ENCODE data around the gene RAPGEF1.
A peak's percentile ranks its signal among the peaks of the same experiment; 100 is the strongest.

RAPGEF1 gene

GRCh38 chr9:131590907-131591844 is 148.7 kb downstream of the RAPGEF1 start:
- Histone ChIP-seq H3K4me3 (ENCODE audit: insufficient read depth, low read length, poor library complexity, severe bottlenecking) (no peak overlapping the region), H3K9me2 (replicated peaks; ENCODE audit: insufficient read depth, low read length) (no peaks in the 10 kb centered on the region), H3F3A (ENCODE audit: insufficient read depth) (no peaks in the 10 kb centered on the region), H4K20me1 (ENCODE audit: low read depth, low read length) (no peaks in the 10 kb centered on the region), H3K79me2 (ENCODE audit: insufficient read depth, low read length) (no peaks in the 10 kb centered on the region), H3K36me3 (ENCODE audit: low read length) (no peaks in the 10 kb centered on the region), H3K27me3 (ENCODE audit: low read length) (no peaks in the 10 kb centered on the region), H3K27ac (ENCODE audit: low read depth, low read length) (no peak overlapping the region), H3K9ac (ENCODE audit: low read length) (no peak overlapping the region), H3K4me2 (ENCODE audit: low read depth, low read length, poor library complexity, severe bottlenecking) (no peak overlapping the region), H3K9me3 (ENCODE audit: insufficient read depth, low read length) (no peaks in the 10 kb centered on the region), H2AFZ (ENCODE audit: low read depth, low read length, severe bottlenecking) (no peak overlapping the region)
- no peak for TF ChIP-seq EZH2phosphoT487 (conservative IDR thresholded peaks at IDR 0.05; ENCODE audit: low read length)
- TF ChIP-seq, protein P1, sequence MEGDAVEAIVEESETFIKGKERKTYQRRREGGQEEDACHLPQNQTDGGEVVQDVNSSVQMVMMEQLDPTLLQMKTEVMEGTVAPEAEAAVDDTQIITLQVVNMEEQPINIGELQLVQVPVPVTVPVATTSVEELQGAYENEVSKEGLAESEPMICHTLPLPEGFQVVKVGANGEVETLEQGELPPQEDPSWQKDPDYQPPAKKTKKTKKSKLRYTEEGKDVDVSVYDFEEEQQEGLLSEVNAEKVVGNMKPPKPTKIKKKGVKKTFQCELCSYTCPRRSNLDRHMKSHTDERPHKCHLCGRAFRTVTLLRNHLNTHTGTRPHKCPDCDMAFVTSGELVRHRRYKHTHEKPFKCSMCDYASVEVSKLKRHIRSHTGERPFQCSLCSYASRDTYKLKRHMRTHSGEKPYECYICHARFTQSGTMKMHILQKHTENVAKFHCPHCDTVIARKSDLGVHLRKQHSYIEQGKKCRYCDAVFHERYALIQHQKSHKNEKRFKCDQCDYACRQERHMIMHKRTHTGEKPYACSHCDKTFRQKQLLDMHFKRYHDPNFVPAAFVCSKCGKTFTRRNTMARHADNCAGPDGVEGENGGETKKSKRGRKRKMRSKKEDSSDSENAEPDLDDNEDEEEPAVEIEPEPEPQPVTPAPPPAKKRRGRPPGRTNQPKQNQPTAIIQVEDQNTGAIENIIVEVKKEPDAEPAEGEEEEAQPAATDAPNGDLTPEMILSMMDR (IDR thresholded peaks at IDR 0.05; ENCODE audit: insufficient read depth, low read length, poor library complexity, severe bottlenecking), result peak; percentile 79

DNA sequence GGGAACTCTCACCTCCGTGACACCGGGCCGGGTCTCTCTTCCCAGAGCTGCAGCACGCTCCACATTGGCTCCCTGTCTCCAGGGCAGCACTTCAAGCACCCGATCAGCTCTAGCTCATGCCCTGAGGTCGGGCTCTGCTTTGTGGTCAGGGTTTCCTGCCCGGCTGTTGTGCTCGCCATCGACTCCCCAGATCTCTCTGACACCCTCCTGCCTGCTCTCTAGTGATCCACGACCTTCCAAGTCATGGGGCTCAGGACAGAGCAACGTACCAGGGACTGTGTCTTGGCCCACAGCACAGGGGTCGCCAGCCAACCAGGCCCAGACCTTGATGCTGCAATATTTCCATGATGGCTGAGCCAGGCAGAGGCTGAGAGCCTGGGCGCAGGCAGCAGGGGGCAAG is 149.4 kb downstream of the RAPGEF1 start:
- H3K36me3 ChIP-seq (ENCODE audit: low read length), result no peaks in the 10 kb centered on the region
- H4K20me1 ChIP-seq (ENCODE audit: low read depth, low read length), result no peaks in the 10 kb centered on the region
- no peak overlapping the region for H2AFZ ChIP-seq (ENCODE audit: low read depth, low read length, severe bottlenecking)
- H3K27ac ChIP-seq (ENCODE audit: low read depth, low read length), result no peak overlapping the region
- H3K9me3 ChIP-seq (ENCODE audit: insufficient read depth, low read length), result no peaks in the 10 kb centered on the region
- no peaks in the 10 kb centered on the region for H3K79me2 ChIP-seq (ENCODE audit: insufficient read depth, low read length)
- no peaks in the 10 kb centered on the region for H3F3A ChIP-seq (ENCODE audit: insufficient read depth)
- no peaks in the 10 kb centered on the region for H3K27me3 ChIP-seq (ENCODE audit: low read length)
- TF ChIP-seq, protein P1 (IDR thresholded peaks at IDR 0.05; ENCODE audit: insufficient read depth, low read length, poor library complexity, severe bottlenecking), result no peak
- no peak for TF ChIP-seq EZH2phosphoT487 (conservative IDR thresholded peaks at IDR 0.05; ENCODE audit: low read length)
- no peaks in the 10 kb centered on the region for H3K9me2 ChIP-seq (replicated peaks; ENCODE audit: insufficient read depth, low read length)
- H3K9ac ChIP-seq (ENCODE audit: low read length), result no peak overlapping the region
- no peak overlapping the region for H3K4me2 ChIP-seq (ENCODE audit: low read depth, low read length, poor library complexity, severe bottlenecking)
- H3K4me3 ChIP-seq (ENCODE audit: insufficient read depth, low read length, poor library complexity, severe bottlenecking), result no peak overlapping the region

- H4K20me1 ChIP-seq (ENCODE audit: low read depth, low read length), result no peaks in the 10 kb centered on the region
- H3K4me2 ChIP-seq (ENCODE audit: low read depth, low read length, poor library complexity, severe bottlenecking), result no peak overlapping the region
- no peaks in the 10 kb centered on the region for H3K9me3 ChIP-seq (ENCODE audit: insufficient read depth, low read length)
- H3K9ac ChIP-seq (ENCODE audit: low read length), result no peak overlapping the region
- no peak overlapping the region for H3K27ac ChIP-seq (ENCODE audit: low read depth, low read length)
- H2AFZ ChIP-seq (ENCODE audit: low read depth, low read length, severe bottlenecking), result no peak overlapping the region
- no peaks in the 10 kb centered on the region for H3K27me3 ChIP-seq (ENCODE audit: low read length)
- H3F3A ChIP-seq (ENCODE audit: insufficient read depth), result no peaks in the 10 kb centered on the region
- H3K79me2 ChIP-seq (ENCODE audit: insufficient read depth, low read length), result no peaks in the 10 kb centered on the region
- H3K9me2 ChIP-seq (replicated peaks; ENCODE audit: insufficient read depth, low read length), result no peaks in the 10 kb centered on the region
- TF ChIP-seq, protein P1 (IDR thresholded peaks at IDR 0.05; ENCODE audit: insufficient read depth, low read length, poor library complexity, severe bottlenecking), result no peak
- TF ChIP-seq EZH2phosphoT487 (conservative IDR thresholded peaks at IDR 0.05; ENCODE audit: low read length), result no peak
- H3K36me3 ChIP-seq (ENCODE audit: low read length), result no peaks in the 10 kb centered on the region
- H3K4me3 ChIP-seq (ENCODE audit: insufficient read depth, low read length, poor library complexity, severe bottlenecking), result no peak overlapping the region
Observed at GRCh38 chr9:131589993-131590392, 149.9 kb downstream of the RAPGEF1 start.

Measured in SU-DHL-6 (cell line).